Nephron progenitor cell (in vitro differentiated cells): Measurements from ENCODE around the gene FRRS1L.

Experiments used
- DNase-seq: peaks from one replicate; pipeline ENCODE4 v3.0.0; 2021
- H3K27ac Mint-ChIP-seq: 2 replicates; pipeline ENCODE4 v1.8.0; 2021; ENCODE audit warnings: mild to moderate bottlenecking, moderate library complexity, mixed read lengths
- H3K27me3 Mint-ChIP-seq: 2 replicates; pipeline ENCODE4 v1.8.0; 2021; ENCODE audit warnings: mild to moderate bottlenecking, low read depth, mixed read lengths; ENCODE audit not compliant: poor library complexity
- H3K36me3 Mint-ChIP-seq: 2 replicates; pipeline ENCODE4 v1.8.0; 2021; ENCODE audit warnings: low read depth, mixed read lengths
- H3K4me1 Mint-ChIP-seq: 2 replicates; pipeline ENCODE4 v1.8.0; 2021; ENCODE audit warnings: mixed read lengths
- H3K4me3 Mint-ChIP-seq: 2 replicates; pipeline ENCODE4 v1.8.0; 2021; ENCODE audit warnings: mild to moderate bottlenecking, moderate library complexity, mixed read lengths
- H3K9me3 Mint-ChIP-seq: 2 replicates; pipeline ENCODE4 v1.8.0; 2021; ENCODE audit warnings: mild to moderate bottlenecking, moderate library complexity, mixed read lengths
- TF ChIP-seq, protein P1 (sequence below): fragments of 200-600 bp; sonication (generic); IDR thresholded peaks from 2 replicates; pipeline ENCODE4 v1.5.0; 2021; ENCODE audit warnings: antibody characterized with exemption

Gene FRRS1L

DNA sequence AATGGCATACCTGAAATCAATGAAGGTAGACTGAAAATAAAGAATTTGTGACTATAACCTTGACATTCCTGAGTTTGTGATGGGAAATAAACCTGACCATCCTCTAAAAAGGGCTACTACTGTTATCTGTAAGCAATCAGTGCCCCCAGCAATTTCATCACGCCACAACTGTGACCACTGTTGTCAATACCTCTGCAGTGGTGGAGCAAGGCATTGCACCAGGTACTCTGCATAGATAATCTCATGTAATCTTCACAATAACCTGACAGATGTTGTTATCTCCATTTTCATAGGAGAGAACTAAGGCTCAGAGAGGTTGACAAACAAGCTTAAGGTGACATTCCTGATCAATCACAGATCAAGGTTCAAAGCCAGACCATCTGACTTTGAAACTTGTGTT lies 38.5 kb upstream of the FRRS1L start:
- TF ChIP-seq, protein P1, sequence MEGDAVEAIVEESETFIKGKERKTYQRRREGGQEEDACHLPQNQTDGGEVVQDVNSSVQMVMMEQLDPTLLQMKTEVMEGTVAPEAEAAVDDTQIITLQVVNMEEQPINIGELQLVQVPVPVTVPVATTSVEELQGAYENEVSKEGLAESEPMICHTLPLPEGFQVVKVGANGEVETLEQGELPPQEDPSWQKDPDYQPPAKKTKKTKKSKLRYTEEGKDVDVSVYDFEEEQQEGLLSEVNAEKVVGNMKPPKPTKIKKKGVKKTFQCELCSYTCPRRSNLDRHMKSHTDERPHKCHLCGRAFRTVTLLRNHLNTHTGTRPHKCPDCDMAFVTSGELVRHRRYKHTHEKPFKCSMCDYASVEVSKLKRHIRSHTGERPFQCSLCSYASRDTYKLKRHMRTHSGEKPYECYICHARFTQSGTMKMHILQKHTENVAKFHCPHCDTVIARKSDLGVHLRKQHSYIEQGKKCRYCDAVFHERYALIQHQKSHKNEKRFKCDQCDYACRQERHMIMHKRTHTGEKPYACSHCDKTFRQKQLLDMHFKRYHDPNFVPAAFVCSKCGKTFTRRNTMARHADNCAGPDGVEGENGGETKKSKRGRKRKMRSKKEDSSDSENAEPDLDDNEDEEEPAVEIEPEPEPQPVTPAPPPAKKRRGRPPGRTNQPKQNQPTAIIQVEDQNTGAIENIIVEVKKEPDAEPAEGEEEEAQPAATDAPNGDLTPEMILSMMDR, result no peak
- Mint-ChIP-seq H3K36me3 (no peaks in the 10 kb centered on the region), H3K9me3 (no peaks in the 10 kb centered on the region), H3K27ac (no peak overlapping the region), H3K4me3 (no peak overlapping the region), H3K27me3 (peaks cover 36% of the 10 kb centered on the region), H3K4me1 (no peaks in the 10 kb centered on the region)
- no peak for DNase-seq

- no peaks in the 10 kb centered on the region for H3K36me3 Mint-ChIP-seq
- DNase-seq, result no peak
- H3K9me3 Mint-ChIP-seq, result no peaks in the 10 kb centered on the region
- TF ChIP-seq, protein P1, result no peak
- H3K27ac Mint-ChIP-seq, result no peak overlapping the region
- H3K4me3 Mint-ChIP-seq, result no peak overlapping the region
- H3K27me3 Mint-ChIP-seq, result peaks cover 28% of the 10 kb centered on the region
- no peaks in the 10 kb centered on the region for H3K4me1 Mint-ChIP-seq
Observed at GRCh38 chr9:109203761-109204360, 36.8 kb upstream of the FRRS1L start.

- Mint-ChIP-seq H3K9me3 (no peaks in the 10 kb centered on the region), H3K36me3 (no peaks in the 10 kb centered on the region), H3K4me3 (no peak overlapping the region), H3K4me1 (peaks cover 6% of the 10 kb centered on the region), H3K27ac (no peak overlapping the region), H3K27me3 (peaks cover 36% of the 10 kb centered on the region)
- no peak for DNase-seq
- TF ChIP-seq, protein P1, result no peak
Observed at GRCh38 chr9:109199676-109200075, 32.6 kb upstream of the FRRS1L start.

- TF ChIP-seq, protein P1, result no peak
- Mint-ChIP-seq H3K27me3 (peaks cover 37% of the 10 kb centered on the region), H3K9me3 (no peaks in the 10 kb centered on the region), H3K27ac (no peak overlapping the region), H3K4me1 (peaks cover 14% of the 10 kb centered on the region), H3K4me3 (no peak overlapping the region), H3K36me3 (no peaks in the 10 kb centered on the region)
- no peak for DNase-seq
Observed at GRCh38 chr9:109198736-109199382, 31.8 kb upstream of the FRRS1L start.

- peaks cover 24% of the 10 kb centered on the region for H3K4me1 Mint-ChIP-seq
Observed at GRCh38 chr9:109193974-109194556, 27.0 kb upstream of the FRRS1L start.

More at GRCh38 chr9:109193974-109194556, 27.0 kb upstream of the FRRS1L start:
- H3K27me3 Mint-ChIP-seq, result peaks cover 41% of the 10 kb centered on the region
- no peak for DNase-seq
- H3K4me3 Mint-ChIP-seq, result no peak overlapping the region
- no peaks in the 10 kb centered on the region for H3K9me3 Mint-ChIP-seq
- no peaks in the 10 kb centered on the region for H3K36me3 Mint-ChIP-seq
- TF ChIP-seq, protein P1, result no peak
- H3K27ac Mint-ChIP-seq, result no peak overlapping the region
